K562 (cell line): ENCODE data around the gene MAPKAPK2. TPM values are rescaled to one million over a fixed set of nuclear protein-coding genes. Genes with fewer than 3 reads are reported as not detected.

Source experiments
- CUX1 ChIP-seq: fragments of 200-800 bp; sonication (Bioruptor generic); IDR thresholded peaks from 2 replicates; pipeline ENCODE4 v1.6.1; 2016; ENCODE audit warnings: missing genetic modification characterization, missing compliant biosample characterization
- CXXC5 ChIP-seq: fragments of 250-450 bp; sonication (Bioruptor Pico); IDR thresholded peaks from 2 replicates; pipeline ENCODE4 v1.8.0; 2022; ENCODE audit warnings: inconsistent platforms, mild to moderate bottlenecking, moderate library complexity
- ETS2 ChIP-seq: IDR thresholded peaks from 2 replicates; pipeline ENCODE4 v1.6.1; 2016; ENCODE audit warnings: borderline replicate concordance, missing genetic modification characterization, mild to moderate bottlenecking, moderate library complexity, missing compliant biosample characterization; ENCODE audit not compliant: poor library complexity, severe bottlenecking
- GTF2A2 ChIP-seq: IDR thresholded peaks from 2 replicates; pipeline ENCODE4 v1.6.1; 2016; ENCODE audit warnings: mild to moderate bottlenecking, missing genetic modification characterization, missing compliant biosample characterization
- KAT2B ChIP-seq: IDR thresholded peaks from one replicate; pipeline ENCODE4 v1.6.1; 2012; ENCODE audit warnings: low read depth, mild to moderate bottlenecking, control low read depth, inconsistent platforms, low read length, moderate library complexity
- MEF2D ChIP-seq: conservative IDR thresholded peaks from 2 replicates; pipeline ENCODE4 v1.6.1; 2016; ENCODE audit warnings: low read depth, missing genetic modification characterization, missing compliant biosample characterization
- RUNX1 ChIP-seq: sonication (generic); IDR thresholded peaks from 2 replicates; pipeline ENCODE4 v1.6.1; 2016; ENCODE audit warnings: antibody characterized with exemption, low read depth
- SLC30A9 ChIP-seq: fragments of 250-450 bp; sonication (Bioruptor Pico); IDR thresholded peaks from 2 replicates; pipeline ENCODE4 v1.8.0; 2022; ENCODE audit warnings: mild to moderate bottlenecking, moderate library complexity
- SMARCA5 ChIP-seq: fragments of 450-650 bp; IDR thresholded peaks from 2 replicates; pipeline ENCODE4 v1.6.1; 2016
- TEAD2 ChIP-seq: fragments of 450-650 bp; IDR thresholded peaks from 2 replicates; pipeline ENCODE4 v1.6.1; 2016; ENCODE audit warnings: missing genetic modification characterization, control low read depth, missing compliant biosample characterization
- ZBTB9 ChIP-seq: fragments of 450-650 bp; formaldehyde crosslinking; IDR thresholded peaks from 2 replicates; pipeline ENCODE4 v1.4.0; 2020; ENCODE audit warnings: mild to moderate bottlenecking, moderate library complexity
- ZNF224 ChIP-seq: sonication (generic); formaldehyde crosslinking; IDR thresholded peaks from 2 replicates; pipeline ENCODE4 v1.8.0; 2022; ENCODE audit warnings: mild to moderate bottlenecking, missing genetic modification reagents
- ZNF282 ChIP-seq: sonication (generic); formaldehyde crosslinking; IDR thresholded peaks from 2 replicates; pipeline ENCODE4 v1.8.1; 2023; ENCODE audit warnings: missing genetic modification reagents
- ZNF445 ChIP-seq: fragments of 250-450 bp; sonication (Bioruptor Pico); IDR thresholded peaks from 2 replicates; pipeline ENCODE4 v1.4.0; 2020; ENCODE audit warnings: low read depth, mild to moderate bottlenecking, moderate library complexity
- ZNF57 ChIP-seq: fragments of 450-650 bp; formaldehyde crosslinking; IDR thresholded peaks from 2 replicates; pipeline ENCODE4 v1.4.0; 2020; ENCODE audit warnings: mild to moderate bottlenecking, moderate library complexity
- ZNF778 ChIP-seq: fragments of 450-650 bp; formaldehyde crosslinking; IDR thresholded peaks from 2 replicates; pipeline ENCODE4 v1.4.0; 2020; ENCODE audit warnings: mild to moderate bottlenecking, moderate library complexity
- ZNF785 ChIP-seq: fragments of 250-450 bp; sonication (Bioruptor Pico); IDR thresholded peaks from 2 replicates; pipeline ENCODE4 v1.4.0; 2020; ENCODE audit warnings: mild to moderate bottlenecking
- polyA plus RNA-seq, 8 experiments: library from polyadenylated mRNA; depleted of rRNA in 4 of 8; stranded (reverse) in 5 of 8; unstranded in 3 of 8; fragments of >200 nt; fragmentation: Nextera tagmentation in 2 of 8; fragmentation: Illumina TruSeq in 1 of 8; extraction: Ambion mirVana in 2 of 8; extraction: Trizol in 1 of 8; gene quantifications; 2 replicates each; pipeline versions ENCODE4 v1.2.1 to v1.2.3, GENCODE V29; 2011 to 2014; ENCODE audit warnings: inconsistent platforms in 1 of 8, missing spikeins in 1 of 8
- total RNA-seq, 7 experiments: library from RNA; depleted of rRNA in 6 of 7; stranded (reverse); fragments of >200 nt in 6 of 7; fragmentation: Illumina TruSeq in 2 of 7; extraction: Trizol in 2 of 7; gene quantifications; 2 replicates each; pipeline versions ENCODE4 v1.2.1 to v1.2.3, GENCODE V29; 2011 to 2021; ENCODE audit warnings: low replicate concordance in 1 of 7
- TF ChIP-seq, protein P1 (sequence below): sonication (generic); formaldehyde crosslinking; IDR thresholded peaks from 2 replicates; pipeline ENCODE4 v1.8.0; 2023; ENCODE audit warnings: missing genetic modification reagents, mild to moderate bottlenecking, borderline replicate concordance

The MAPKAPK2 gene
- total and polyA plus RNA-seq, 9 of the 15 experiments (the other 6 are each of a cell fraction or from before 2014, with no cell fraction given): 0.63 to 94.2 (median 52.1) TPM

- TF ChIP-seq KAT2B: no peak
- no peak for TF ChIP-seq ETS2 (tag)
- TF ChIP-seq ZNF282 (CRISPR knock-in tag): no peak
- no peak for TF ChIP-seq SLC30A9 (CRISPR knock-in tag)
- TF ChIP-seq, protein P1, sequence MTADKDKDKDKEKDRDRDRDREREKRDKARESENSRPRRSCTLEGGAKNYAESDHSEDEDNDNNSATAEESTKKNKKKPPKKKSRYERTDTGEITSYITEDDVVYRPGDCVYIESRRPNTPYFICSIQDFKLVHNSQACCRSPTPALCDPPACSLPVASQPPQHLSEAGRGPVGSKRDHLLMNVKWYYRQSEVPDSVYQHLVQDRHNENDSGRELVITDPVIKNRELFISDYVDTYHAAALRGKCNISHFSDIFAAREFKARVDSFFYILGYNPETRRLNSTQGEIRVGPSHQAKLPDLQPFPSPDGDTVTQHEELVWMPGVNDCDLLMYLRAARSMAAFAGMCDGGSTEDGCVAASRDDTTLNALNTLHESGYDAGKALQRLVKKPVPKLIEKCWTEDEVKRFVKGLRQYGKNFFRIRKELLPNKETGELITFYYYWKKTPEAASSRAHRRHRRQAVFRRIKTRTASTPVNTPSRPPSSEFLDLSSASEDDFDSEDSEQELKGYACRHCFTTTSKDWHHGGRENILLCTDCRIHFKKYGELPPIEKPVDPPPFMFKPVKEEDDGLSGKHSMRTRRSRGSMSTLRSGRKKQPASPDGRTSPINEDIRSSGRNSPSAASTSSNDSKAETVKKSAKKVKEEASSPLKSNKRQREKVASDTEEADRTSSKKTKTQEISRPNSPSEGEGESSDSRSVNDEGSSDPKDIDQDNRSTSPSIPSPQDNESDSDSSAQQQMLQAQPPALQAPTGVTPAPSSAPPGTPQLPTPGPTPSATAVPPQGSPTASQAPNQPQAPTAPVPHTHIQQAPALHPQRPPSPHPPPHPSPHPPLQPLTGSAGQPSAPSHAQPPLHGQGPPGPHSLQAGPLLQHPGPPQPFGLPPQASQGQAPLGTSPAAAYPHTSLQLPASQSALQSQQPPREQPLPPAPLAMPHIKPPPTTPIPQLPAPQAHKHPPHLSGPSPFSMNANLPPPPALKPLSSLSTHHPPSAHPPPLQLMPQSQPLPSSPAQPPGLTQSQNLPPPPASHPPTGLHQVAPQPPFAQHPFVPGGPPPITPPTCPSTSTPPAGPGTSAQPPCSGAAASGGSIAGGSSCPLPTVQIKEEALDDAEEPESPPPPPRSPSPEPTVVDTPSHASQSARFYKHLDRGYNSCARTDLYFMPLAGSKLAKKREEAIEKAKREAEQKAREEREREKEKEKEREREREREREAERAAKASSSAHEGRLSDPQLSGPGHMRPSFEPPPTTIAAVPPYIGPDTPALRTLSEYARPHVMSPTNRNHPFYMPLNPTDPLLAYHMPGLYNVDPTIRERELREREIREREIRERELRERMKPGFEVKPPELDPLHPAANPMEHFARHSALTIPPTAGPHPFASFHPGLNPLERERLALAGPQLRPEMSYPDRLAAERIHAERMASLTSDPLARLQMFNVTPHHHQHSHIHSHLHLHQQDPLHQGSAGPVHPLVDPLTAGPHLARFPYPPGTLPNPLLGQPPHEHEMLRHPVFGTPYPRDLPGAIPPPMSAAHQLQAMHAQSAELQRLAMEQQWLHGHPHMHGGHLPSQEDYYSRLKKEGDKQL: no peak
- TF ChIP-seq SMARCA5: no peak
- no peak for TF ChIP-seq ZNF778 (CRISPR knock-in tag)
- no peak for TF ChIP-seq ZNF785 (CRISPR knock-in tag)
- TF ChIP-seq CXXC5: no peak
- TF ChIP-seq TEAD2 (tag): no peak
- no peak for TF ChIP-seq RUNX1
- no peak for TF ChIP-seq MEF2D
- TF ChIP-seq CUX1 (CRISPR knock-in tag): no peak
- no peak for TF ChIP-seq ZNF57 (CRISPR knock-in tag)
- no peak for TF ChIP-seq ZNF445 (CRISPR knock-in tag)
- TF ChIP-seq ZNF224 (CRISPR knock-in tag): no peak
- no peak for TF ChIP-seq GTF2A2 (tag)
- 0 out of 2 replicates have a peak, but pooled peaks have one; percentile 4 for TF ChIP-seq ZBTB9 (CRISPR knock-in tag)
Measured at GRCh38 chr1:206766251-206766856, 81.6 kb downstream of the MAPKAPK2 start (continued).
